HG03045 (cell line): ENCODE results near the gene TTI1.

Experiments used
- ATAC-seq: cut with Tn5 transposase; IDR thresholded peaks from one replicate; pipeline ENCODE4 v1.9.1; 2021; ENCODE audit warnings: mild to moderate bottlenecking, moderate library complexity; ENCODE audit not compliant: unreplicated experiment

TTI1 gene

GRCh38 chr20:37989601-37990295 is 43.5 kb downstream of the TTI1 start:
- ATAC-seq, result no peak

GRCh38 chr20:37988306-37988954 is 44.8 kb downstream of the TTI1 start:
- ATAC-seq, result no peak

GRCh38 chr20:37987602-37988290 is 45.5 kb downstream of the TTI1 start:
- no peak for ATAC-seq

- ATAC-seq, result no peak
These were observed 46.2 kb downstream of the TTI1 start for GRCh38 chr20:37986873-37987601.

- ATAC-seq, result no peak
These were observed 47.0 kb downstream of the TTI1 start for GRCh38 chr20:37986044-37986858.

- no peak for ATAC-seq
These were observed 49.1 kb downstream of the TTI1 start for GRCh38 chr20:37984018-37984785.

GRCh38 chr20:37983286-37983685 is 50.0 kb downstream of the TTI1 start:
- ATAC-seq, result no peak

- ATAC-seq, result no peak
These were observed 51.7 kb downstream of the TTI1 start for GRCh38 chr20:37981568-37981967.

GRCh38 chr20:37980876-37981275 is 52.4 kb downstream of the TTI1 start:
- ATAC-seq, result no peak

GRCh38 chr20:37980383-37980782 is 52.9 kb downstream of the TTI1 start:
- ATAC-seq, result no peak

- no peak for ATAC-seq
These were observed 54.0 kb downstream of the TTI1 start for GRCh38 chr20:37979021-37979985.

- no peak for ATAC-seq
These were observed 55.5 kb downstream of the TTI1 start for GRCh38 chr20:37977786-37978185.

GRCh38 chr20:37977338-37977737 is 55.9 kb downstream of the TTI1 start:
- no peak for ATAC-seq

- no peak for ATAC-seq
These were observed 56.4 kb downstream of the TTI1 start for GRCh38 chr20:37976887-37977286.

GRCh38 chr20:37973059-37973910 is 60.0 kb downstream of the TTI1 start:
- no peak for ATAC-seq

GRCh38 chr20:37972256-37973058 is 60.8 kb downstream of the TTI1 start:
- no peak for ATAC-seq

- ATAC-seq, result no peak
These were observed 61.6 kb downstream of the TTI1 start for GRCh38 chr20:37971561-37972127.
